ENCODE data around the gene USP5. TPM values are rescaled to one million over a fixed set of nuclear protein-coding genes. Genes with fewer than 3 reads are reported as not detected.

USP5 gene
- total RNA-seq, 1 experiment from 2014 or later = 107 TPM

DNA sequence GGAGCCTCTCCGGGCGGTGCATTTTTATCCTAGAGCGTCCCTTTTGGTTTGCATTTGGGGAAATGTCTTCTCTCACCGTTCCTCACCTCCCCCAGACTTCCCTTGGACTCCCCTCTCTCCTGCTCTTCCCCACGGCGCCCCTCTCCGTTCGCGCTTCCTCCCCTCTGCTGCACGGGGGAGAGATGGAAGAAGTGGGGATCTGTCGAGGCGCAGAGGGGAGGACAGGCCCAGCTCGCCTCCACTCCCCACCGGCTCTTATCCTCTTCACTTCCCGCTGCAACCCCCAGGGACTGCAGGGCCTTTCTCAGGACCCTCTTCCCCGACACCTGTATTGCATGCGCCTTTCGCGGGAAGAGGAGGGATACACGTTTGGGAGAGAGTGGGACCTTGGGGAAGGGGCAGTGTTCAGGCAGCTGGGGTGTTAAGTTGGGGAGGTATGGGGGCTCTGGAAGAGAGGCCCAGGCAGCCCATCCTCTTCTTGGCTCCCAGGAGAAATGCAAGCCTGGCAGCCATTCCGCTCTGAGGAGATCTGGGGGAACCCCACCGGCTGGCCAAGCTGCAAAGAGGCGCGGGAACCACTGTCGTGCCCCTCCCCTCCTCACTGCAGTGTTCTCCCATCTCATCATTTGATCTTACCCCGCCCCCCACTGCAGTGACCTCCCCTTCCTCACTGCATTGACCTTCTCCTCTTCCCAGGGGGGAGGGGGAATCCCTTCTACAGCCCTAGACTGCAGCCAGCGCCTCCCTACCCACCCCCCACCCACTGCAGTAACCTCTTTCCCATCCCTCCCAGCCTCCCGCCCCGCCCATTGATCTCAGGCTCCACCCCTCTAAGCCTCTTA is 63.2 kb downstream of the USP5 start:
- Histone ChIP-seq H3K4me1 (ENCODE audit: insufficient read depth, low read length) (0 out of 2 replicates have a peak, but pooled peaks cover 4% of the 10 kb centered on the region), H4K20me1 (ENCODE audit: low read length) (no peaks in the 10 kb centered on the region), H3K9me2 (replicated peaks; ENCODE audit: low read length) (no peaks in the 10 kb centered on the region), H3K79me2 (ENCODE audit: low read length) (peaks cover 15% of the 10 kb centered on the region), H3K27me3 (ENCODE audit: low read length) (no peaks in the 10 kb centered on the region), H3K27ac (ENCODE audit: low read length) (no peak overlapping the region), H3K4me2 (ENCODE audit: low read length) (peak overlapping the region; percentile 95), H2AFZ (ENCODE audit: low read length) (peak overlapping the region; percentile 84), H3K9ac (ENCODE audit: low read length) (peak overlapping the region; percentile 55), H3K9me3 (ENCODE audit: low read length) (no peaks in the 10 kb centered on the region), H3F3A (ENCODE audit: low read length, unreplicated experiment) (no peaks in the 10 kb centered on the region), H3K36me3 (ENCODE audit: low read depth, low read length) (no peaks in the 10 kb centered on the region), H3K4me3 (ENCODE audit: low read length) (peak overlapping the region; percentile 75)
- TF ChIP-seq EZH2phosphoT487 (IDR thresholded peaks at IDR 0.05; ENCODE audit: borderline replicate concordance, low read length) (no peak), EZH2 (IDR thresholded peaks at IDR 0.05; ENCODE audit: low read length, unreplicated experiment) (no peak)
- TF ChIP-seq, protein P1, sequence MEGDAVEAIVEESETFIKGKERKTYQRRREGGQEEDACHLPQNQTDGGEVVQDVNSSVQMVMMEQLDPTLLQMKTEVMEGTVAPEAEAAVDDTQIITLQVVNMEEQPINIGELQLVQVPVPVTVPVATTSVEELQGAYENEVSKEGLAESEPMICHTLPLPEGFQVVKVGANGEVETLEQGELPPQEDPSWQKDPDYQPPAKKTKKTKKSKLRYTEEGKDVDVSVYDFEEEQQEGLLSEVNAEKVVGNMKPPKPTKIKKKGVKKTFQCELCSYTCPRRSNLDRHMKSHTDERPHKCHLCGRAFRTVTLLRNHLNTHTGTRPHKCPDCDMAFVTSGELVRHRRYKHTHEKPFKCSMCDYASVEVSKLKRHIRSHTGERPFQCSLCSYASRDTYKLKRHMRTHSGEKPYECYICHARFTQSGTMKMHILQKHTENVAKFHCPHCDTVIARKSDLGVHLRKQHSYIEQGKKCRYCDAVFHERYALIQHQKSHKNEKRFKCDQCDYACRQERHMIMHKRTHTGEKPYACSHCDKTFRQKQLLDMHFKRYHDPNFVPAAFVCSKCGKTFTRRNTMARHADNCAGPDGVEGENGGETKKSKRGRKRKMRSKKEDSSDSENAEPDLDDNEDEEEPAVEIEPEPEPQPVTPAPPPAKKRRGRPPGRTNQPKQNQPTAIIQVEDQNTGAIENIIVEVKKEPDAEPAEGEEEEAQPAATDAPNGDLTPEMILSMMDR (conservative IDR thresholded peaks at IDR 0.05; ENCODE audit: low read depth, low read length) = no peak
- ChIA-PET CTCF (no interaction called here), POLR2A (ENCODE audit: unreplicated experiment) (interaction anchor here (0.7 kb wide), 1 partner anchor 29 kb away, joined by 4 read pairs; the partner anchor contains the start of gene C12orf57)
- no peak for DNase-seq
- BruUV-seq (replicated peaks) = TSS peak; percentile 34
- intact Hi-C loops (cut with micrococcal nuclease) = no loop called here
- ATAC-seq = peak; percentile 3; the same call in 1 of the 2 replicates

- POLR2A ChIA-PET (ENCODE audit: unreplicated experiment) = no interaction called here
- Histone ChIP-seq H3K9me2 (replicated peaks; ENCODE audit: low read length) (no peaks in the 10 kb centered on the region), H3K4me1 (ENCODE audit: insufficient read depth, low read length) (0 out of 2 replicates have a peak, but pooled peaks cover 4% of the 10 kb centered on the region), H3K27me3 (ENCODE audit: low read length) (no peaks in the 10 kb centered on the region), H3K9ac (ENCODE audit: low read length) (no peak overlapping the region), H3K4me3 (ENCODE audit: low read length) (peak overlapping the region; percentile 75; the same call in 1 of the 2 replicates), H3K36me3 (ENCODE audit: low read depth, low read length) (no peaks in the 10 kb centered on the region), H3K4me2 (ENCODE audit: low read length) (peak overlapping the region; percentile 95), H3F3A (ENCODE audit: low read length, unreplicated experiment) (no peaks in the 10 kb centered on the region), H3K79me2 (ENCODE audit: low read length) (peaks cover 15% of the 10 kb centered on the region), H3K9me3 (ENCODE audit: low read length) (no peaks in the 10 kb centered on the region), H3K27ac (ENCODE audit: low read length) (no peak overlapping the region), H2AFZ (ENCODE audit: low read length) (no peak overlapping the region), H4K20me1 (ENCODE audit: low read length) (no peaks in the 10 kb centered on the region)
- no TSS peak for BruUV-seq (replicated peaks)
- intact Hi-C loops (cut with micrococcal nuclease) = no loop called here
- CTCF ChIA-PET = no interaction called here
- no peak for ATAC-seq
- DNase-seq = no peak
- TF ChIP-seq, protein P1 (conservative IDR thresholded peaks at IDR 0.05; ENCODE audit: low read depth, low read length) = no peak
- no peak for TF ChIP-seq EZH2phosphoT487 (IDR thresholded peaks at IDR 0.05; ENCODE audit: borderline replicate concordance, low read length)
- TF ChIP-seq EZH2 (IDR thresholded peaks at IDR 0.05; ENCODE audit: low read length, unreplicated experiment) = no peak
These were observed 63.9 kb downstream of the USP5 start for GRCh38 chr12:6915789-6916285.

Other genes with a start within 250 kb of the USP5 start
- gene CHD4, start 244.8 kb upstream of the USP5 start, total RNA-seq (2014; rRNA removed) = 216 and 231 TPM in 2 replicates
- 2.3 and 4.3 TPM in 2 replicates for gene LPAR5, start 216.2 kb upstream of the USP5 start, total RNA-seq (2014; rRNA removed)
- 0.77 TPM in 1 of 2 replicates, not detected in the other for gene ACRBP, start 204.7 kb upstream of the USP5 start, total RNA-seq (2014; rRNA removed)
- 17.0 and 23.8 TPM in 2 replicates for gene ING4, start 189.0 kb upstream of the USP5 start, total RNA-seq (2014; rRNA removed)
- gene ZNF384, start 162.8 kb upstream of the USP5 start, total RNA-seq (2014; rRNA removed) = 19.6 and 22.3 TPM in 2 replicates
- not detected in 2 replicates for gene PIANP, start 151.3 kb upstream of the USP5 start, total RNA-seq (2014; rRNA removed)
- 82.3 and 86.9 TPM in 2 replicates for gene COPS7A, start 128.1 kb upstream of the USP5 start, total RNA-seq (2014; rRNA removed)
- gene MLF2, start 99.0 kb upstream of the USP5 start, total RNA-seq (2014; rRNA removed) = 222 and 248 TPM in 2 replicates
- 46.4 and 84.7 TPM in 2 replicates for gene PTMS, start 85.8 kb upstream of the USP5 start, total RNA-seq (2014; rRNA removed)
- 0.40 and 0.58 TPM in 2 replicates for gene LAG3, start 79.6 kb upstream of the USP5 start, total RNA-seq (2014; rRNA removed)
- 0.23 TPM in 1 of 2 replicates, not detected in the other for gene CD4, start 62.6 kb upstream of the USP5 start, total RNA-seq (2014; rRNA removed)
- gene GPR162, start 30.3 kb upstream of the USP5 start, total RNA-seq (2014; rRNA removed) = not detected in 2 replicates
- 9.3 and 24.4 TPM in 2 replicates for gene P3H3, start 23.7 kb upstream of the USP5 start, total RNA-seq (2014; rRNA removed)
- 1.8 TPM in 1 of 2 replicates, not detected in the other for gene GNB3, start 11.2 kb upstream of the USP5 start, total RNA-seq (2014; rRNA removed)
- gene CDCA3, start 864 bp upstream of the USP5 start, total RNA-seq (2014; rRNA removed) = 52.1 and 92.0 TPM in 2 replicates
- gene TPI1, start 15.4 kb downstream of the USP5 start, total RNA-seq (2014; rRNA removed) = 1,259 and 1,708 TPM in 2 replicates
- 8.4 and 9.2 TPM in 2 replicates for gene SPSB2, start 21.2 kb downstream of the USP5 start, total RNA-seq (2014; rRNA removed)
- gene LRRC23, start 52.7 kb downstream of the USP5 start, total RNA-seq (2014; rRNA removed) = 5.1 and 13.6 TPM in 2 replicates
- 30.2 and 35.2 TPM in 2 replicates for gene ENO2, start 62.4 kb downstream of the USP5 start, total RNA-seq (2014; rRNA removed)
- gene ATN1, start 75.8 kb downstream of the USP5 start, total RNA-seq (2014; rRNA removed) = 11.6 and 41.5 TPM in 2 replicates
- gene RNU7-1, start 91.7 kb downstream of the USP5 start, total RNA-seq (2014; rRNA removed) = not detected in 2 replicates
- gene C12orf57, start 91.9 kb downstream of the USP5 start, total RNA-seq (2014; rRNA removed) = 125 and 130 TPM in 2 replicates
- 22.5 and 28.4 TPM in 2 replicates for gene PTPN6, start 99.2 kb downstream of the USP5 start, total RNA-seq (2014; rRNA removed)
- 353 and 376 TPM in 2 replicates for gene PHB2, start 118.5 kb downstream of the USP5 start, total RNA-seq (2014; rRNA removed)
- gene EMG1, start 118.8 kb downstream of the USP5 start, total RNA-seq (2014; rRNA removed) = 40.7 and 44.3 TPM in 2 replicates
- 16.3 and 21.5 TPM in 2 replicates for gene LPCAT3, start 166.3 kb downstream of the USP5 start, total RNA-seq (2014; rRNA removed)
- 2.1 and 2.9 TPM in 2 replicates for gene C1S, start 208.6 kb downstream of the USP5 start, total RNA-seq (2014; rRNA removed)
- gene C1R, start 240.3 kb downstream of the USP5 start, total RNA-seq (2014; rRNA removed) = 4.4 and 9.6 TPM in 2 replicates

Data from PC-3 (cell line).